ENCODE results near the gene ITGB5.

The ITGB5 gene

DNA sequence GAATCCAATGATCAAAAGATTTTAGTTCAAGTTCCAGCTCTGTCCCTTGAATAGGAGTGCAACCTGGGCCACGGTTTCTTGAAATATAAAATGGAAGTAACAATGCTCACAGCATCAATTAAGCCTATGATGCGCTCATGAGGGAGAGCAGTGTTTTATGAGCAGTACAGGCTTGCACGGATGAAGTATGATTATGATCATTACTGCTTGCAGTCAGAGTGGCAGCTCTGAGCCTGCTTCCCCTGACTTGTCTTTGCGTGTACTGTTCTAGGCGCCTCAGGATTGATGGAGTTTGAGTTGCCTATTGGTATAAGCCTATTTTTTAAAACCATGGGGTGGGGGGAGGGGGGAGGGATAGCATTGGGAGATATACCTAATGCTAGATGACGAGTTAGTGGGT is 37.0 kb downstream of the ITGB5 start:
- Histone ChIP-seq H3K4me2 (ENCODE audit: low read length) (no peak overlapping the region), H3K27ac (ENCODE audit: low read depth, low read length, poor library complexity, severe bottlenecking) (no peak overlapping the region), H2AFZ (ENCODE audit: low read length) (no peak overlapping the region), H3K36me3 (ENCODE audit: insufficient read depth, low read length) (no peaks in the 10 kb centered on the region), H3K4me3 (ENCODE audit: low read depth, low read length, poor library complexity, severe bottlenecking) (no peak overlapping the region), H4K20me1 (ENCODE audit: insufficient read depth, low read length) (no peaks in the 10 kb centered on the region), H3K4me1 (ENCODE audit: insufficient read depth, low read length, severe bottlenecking) (no peaks in the 10 kb centered on the region), H3K9me3 (ENCODE audit: low read length) (no peaks in the 10 kb centered on the region), H3K9ac (ENCODE audit: low read length) (no peak overlapping the region), H3K9me2 (ENCODE audit: low read depth, low read length) (no peaks in the 10 kb centered on the region), H3K79me2 (ENCODE audit: insufficient read depth, low read length) (no peaks in the 10 kb centered on the region), H3F3A (ENCODE audit: insufficient read depth, low read length) (no peaks in the 10 kb centered on the region), H3K27me3 (ENCODE audit: insufficient read depth, low read length) (0 out of 2 replicates have a peak, but pooled peaks cover 4% of the 10 kb centered on the region)
- TF ChIP-seq EZH2 (IDR thresholded peaks at IDR 0.05; ENCODE audit: borderline replicate concordance, low read length) = no peak
- TF ChIP-seq, protein P1, sequence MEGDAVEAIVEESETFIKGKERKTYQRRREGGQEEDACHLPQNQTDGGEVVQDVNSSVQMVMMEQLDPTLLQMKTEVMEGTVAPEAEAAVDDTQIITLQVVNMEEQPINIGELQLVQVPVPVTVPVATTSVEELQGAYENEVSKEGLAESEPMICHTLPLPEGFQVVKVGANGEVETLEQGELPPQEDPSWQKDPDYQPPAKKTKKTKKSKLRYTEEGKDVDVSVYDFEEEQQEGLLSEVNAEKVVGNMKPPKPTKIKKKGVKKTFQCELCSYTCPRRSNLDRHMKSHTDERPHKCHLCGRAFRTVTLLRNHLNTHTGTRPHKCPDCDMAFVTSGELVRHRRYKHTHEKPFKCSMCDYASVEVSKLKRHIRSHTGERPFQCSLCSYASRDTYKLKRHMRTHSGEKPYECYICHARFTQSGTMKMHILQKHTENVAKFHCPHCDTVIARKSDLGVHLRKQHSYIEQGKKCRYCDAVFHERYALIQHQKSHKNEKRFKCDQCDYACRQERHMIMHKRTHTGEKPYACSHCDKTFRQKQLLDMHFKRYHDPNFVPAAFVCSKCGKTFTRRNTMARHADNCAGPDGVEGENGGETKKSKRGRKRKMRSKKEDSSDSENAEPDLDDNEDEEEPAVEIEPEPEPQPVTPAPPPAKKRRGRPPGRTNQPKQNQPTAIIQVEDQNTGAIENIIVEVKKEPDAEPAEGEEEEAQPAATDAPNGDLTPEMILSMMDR (IDR thresholded peaks at IDR 0.05; ENCODE audit: low read length) = no peak

DNA sequence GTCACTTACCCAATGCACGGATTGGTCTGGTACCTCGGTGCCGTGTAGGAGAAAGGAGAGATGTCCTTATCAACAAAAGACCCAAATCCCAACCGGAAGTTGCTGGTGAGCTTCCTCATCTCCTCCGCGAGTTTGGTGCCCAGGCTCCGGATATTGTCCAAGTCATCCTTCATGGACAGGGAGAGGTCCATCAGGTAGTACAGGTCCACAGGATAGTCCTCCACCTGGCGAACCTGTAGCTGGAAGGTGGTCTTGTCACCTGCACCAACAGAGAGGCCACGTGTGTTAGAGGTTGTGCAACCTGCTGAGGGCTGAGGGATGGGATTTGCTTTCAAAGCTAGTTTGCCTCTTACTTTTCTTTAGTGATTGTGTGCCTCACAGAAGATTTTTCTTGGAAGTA is 38.9 kb downstream of the ITGB5 start:
- Histone ChIP-seq H3K27ac (ENCODE audit: low read depth, low read length, poor library complexity, severe bottlenecking) (no peak overlapping the region), H3K9me2 (ENCODE audit: low read depth, low read length) (no peaks in the 10 kb centered on the region), H3K36me3 (ENCODE audit: insufficient read depth, low read length) (no peaks in the 10 kb centered on the region), H3K9ac (ENCODE audit: low read length) (no peak overlapping the region), H4K20me1 (ENCODE audit: insufficient read depth, low read length) (no peaks in the 10 kb centered on the region), H2AFZ (ENCODE audit: low read length) (no peak overlapping the region), H3K4me2 (ENCODE audit: low read length) (no peak overlapping the region), H3K9me3 (ENCODE audit: low read length) (no peaks in the 10 kb centered on the region), H3K79me2 (ENCODE audit: insufficient read depth, low read length) (no peaks in the 10 kb centered on the region), H3K4me3 (ENCODE audit: low read depth, low read length, poor library complexity, severe bottlenecking) (no peak overlapping the region), H3K27me3 (ENCODE audit: insufficient read depth, low read length) (0 out of 2 replicates have a peak, but pooled peaks cover 2% of the 10 kb centered on the region), H3K4me1 (ENCODE audit: insufficient read depth, low read length, severe bottlenecking) (no peaks in the 10 kb centered on the region), H3F3A (ENCODE audit: insufficient read depth, low read length) (no peaks in the 10 kb centered on the region)
- TF ChIP-seq EZH2 (IDR thresholded peaks at IDR 0.05; ENCODE audit: borderline replicate concordance, low read length) = no peak
- TF ChIP-seq, protein P1 (IDR thresholded peaks at IDR 0.05; ENCODE audit: low read length) = no peak

DNA sequence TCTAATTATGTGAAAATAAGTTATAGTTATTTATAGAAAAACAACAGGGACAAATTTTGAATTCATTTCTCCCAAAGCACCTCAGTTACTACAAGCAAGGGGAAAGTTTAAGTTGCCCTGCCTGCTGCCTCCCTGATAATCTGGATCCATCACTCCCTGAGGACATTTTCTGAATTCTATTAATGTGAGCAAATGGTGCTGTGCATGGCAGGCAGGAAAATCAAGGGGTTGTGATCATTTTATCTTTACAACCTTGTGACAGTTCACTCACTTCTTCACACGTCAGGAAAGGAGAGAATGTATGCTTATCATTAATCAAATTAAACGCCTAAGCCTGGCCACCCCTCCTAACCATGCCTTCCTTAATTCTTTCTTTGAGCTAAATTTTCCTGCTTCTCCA is 39.3 kb downstream of the ITGB5 start:
- Histone ChIP-seq H3K4me2 (ENCODE audit: low read length) (no peak overlapping the region), H3K9me2 (ENCODE audit: low read depth, low read length) (no peaks in the 10 kb centered on the region), H2AFZ (ENCODE audit: low read length) (no peak overlapping the region), H3K4me1 (ENCODE audit: insufficient read depth, low read length, severe bottlenecking) (no peaks in the 10 kb centered on the region), H4K20me1 (ENCODE audit: insufficient read depth, low read length) (no peaks in the 10 kb centered on the region), H3K9ac (ENCODE audit: low read length) (no peak overlapping the region), H3K36me3 (ENCODE audit: insufficient read depth, low read length) (no peaks in the 10 kb centered on the region), H3F3A (ENCODE audit: insufficient read depth, low read length) (no peaks in the 10 kb centered on the region), H3K27ac (ENCODE audit: low read depth, low read length, poor library complexity, severe bottlenecking) (no peak overlapping the region), H3K9me3 (ENCODE audit: low read length) (no peaks in the 10 kb centered on the region), H3K4me3 (ENCODE audit: low read depth, low read length, poor library complexity, severe bottlenecking) (no peak overlapping the region), H3K27me3 (ENCODE audit: insufficient read depth, low read length) (no peaks in the 10 kb centered on the region), H3K79me2 (ENCODE audit: insufficient read depth, low read length) (no peaks in the 10 kb centered on the region)
- TF ChIP-seq, protein P1 (IDR thresholded peaks at IDR 0.05; ENCODE audit: low read length) = no peak
- TF ChIP-seq EZH2 (IDR thresholded peaks at IDR 0.05; ENCODE audit: borderline replicate concordance, low read length) = no peak

Measured in OCI-LY1 (cell line).